Activated CD8-positive, alpha-beta T cell treated with anti-CD3 and anti-CD28 coated beads for 36 hours (primary cell): Measurements from ENCODE around the gene PNLIPRP3. TPM values are rescaled to one million over a fixed set of nuclear protein-coding genes. Genes with fewer than 3 reads are reported as not detected.

ENCODE experiments used
- ATAC-seq: fragments of 200-7000 bp; cut with Tn5 transposase; one replicate; pipeline ENCODE4 v1.10.0; 2021; ENCODE audit warnings: mild to moderate bottlenecking, moderate library complexity
- CTCF ChIA-PET: fragments of 350-600 bp; sonication (Branson Sonifier 250); formaldehyde crosslinking; loops from one replicate; lab custom pipeline; 2021; ENCODE audit warnings: antibody characterized with exemption; lab: Charles Lee
- POLR2A ChIA-PET: fragments of 350-600 bp; sonication (Branson Sonifier 250); formaldehyde crosslinking; loops from one replicate; lab custom pipeline; 2021; ENCODE audit warnings: antibody characterized with exemption; lab: Charles Lee
- DNase-seq: peaks from one replicate; pipeline ENCODE4 v3.0.0-alpha.2; 2020
- H3K27ac Mint-ChIP-seq: one replicate; pipeline ENCODE4 v1.8.0; 2021; ENCODE audit warnings: mild to moderate bottlenecking, mixed read lengths
- H3K27me3 Mint-ChIP-seq: one replicate; pipeline ENCODE4 v1.8.0; 2021; ENCODE audit warnings: mixed read lengths
- H3K36me3 Mint-ChIP-seq: one replicate; pipeline ENCODE4 v1.8.0; 2021; ENCODE audit warnings: low read depth, mixed read lengths
- H3K4me1 Mint-ChIP-seq: one replicate; pipeline ENCODE4 v1.8.0; 2021; ENCODE audit warnings: low read depth, mixed read lengths
- H3K4me3 Mint-ChIP-seq: one replicate; pipeline ENCODE4 v1.8.0; 2021; ENCODE audit warnings: mild to moderate bottlenecking, moderate library complexity, mixed read lengths
- H3K9me3 Mint-ChIP-seq: one replicate; pipeline ENCODE4 v1.8.0; 2021; ENCODE audit warnings: mixed read lengths
- CTCF ChIP-seq: fragments of 200-600 bp; IDR thresholded peaks from one replicate; pipeline ENCODE4 v1.8.0; 2022; ENCODE audit warnings: antibody characterized with exemption, mild to moderate bottlenecking
- intact Hi-C: fragments of 100-400 bp; cut with micrococcal nuclease; formaldehyde crosslinking; loops from one replicate; pipeline ENCODE4 v1.10.0; 2022
- total RNA-seq, 2 experiments: library from RNA; stranded (reverse); gene quantifications; one replicate each; pipeline ENCODE4 v1.2.3, GENCODE V29; 2021

The PNLIPRP3 gene
- total RNA-seq, 2 experiments from 2014 or later = not detected

- no peak for ATAC-seq
- H3K9me3 Mint-ChIP-seq = no peaks in the 10 kb centered on the region
- H3K27me3 Mint-ChIP-seq = peaks cover 1% of the 10 kb centered on the region
- POLR2A ChIA-PET = no interaction called here
- no peak overlapping the region for H3K4me3 Mint-ChIP-seq
- intact Hi-C loops = no loop called here
- H3K27ac Mint-ChIP-seq = no peak overlapping the region
- TF ChIP-seq CTCF = no peak
- CTCF ChIA-PET = no interaction called here
- no peaks in the 10 kb centered on the region for H3K36me3 Mint-ChIP-seq
- no peak for DNase-seq
- no peaks in the 10 kb centered on the region for H3K4me1 Mint-ChIP-seq
These were observed 17.3 kb upstream of the PNLIPRP3 start for GRCh38 chr10:116410351-116410750.

- no peaks in the 10 kb centered on the region for H3K4me1 Mint-ChIP-seq
- H3K27me3 Mint-ChIP-seq = no peaks in the 10 kb centered on the region
- no peaks in the 10 kb centered on the region for H3K9me3 Mint-ChIP-seq
- H3K27ac Mint-ChIP-seq = no peak overlapping the region
- CTCF ChIA-PET = no interaction called here
- H3K36me3 Mint-ChIP-seq = no peaks in the 10 kb centered on the region
- POLR2A ChIA-PET = no interaction called here
- intact Hi-C loops = no loop called here
- no peak for TF ChIP-seq CTCF
- H3K4me3 Mint-ChIP-seq = no peak overlapping the region
- ATAC-seq = no peak
- no peak for DNase-seq
These were observed 9.8 kb upstream of the PNLIPRP3 start for GRCh38 chr10:116417821-116418220.

GRCh38 chr10:116418389-116418788 lies 9.3 kb upstream of the PNLIPRP3 start:
- POLR2A ChIA-PET = no interaction called here
- no peak overlapping the region for H3K4me3 Mint-ChIP-seq
- intact Hi-C loops = no loop called here

GRCh38 chr10:116421815-116422214 lies 5.8 kb upstream of the PNLIPRP3 start:
- no peaks in the 10 kb centered on the region for H3K36me3 Mint-ChIP-seq
- peaks cover 3% of the 10 kb centered on the region for H3K27me3 Mint-ChIP-seq
- H3K4me1 Mint-ChIP-seq = no peaks in the 10 kb centered on the region
- no peak for ATAC-seq
- TF ChIP-seq CTCF = no peak
- no peak for DNase-seq
- ChIA-PET POLR2A (no interaction called here), CTCF (no interaction called here)
- intact Hi-C loops = no loop called here
- H3K27ac Mint-ChIP-seq = no peak overlapping the region
- H3K4me3 Mint-ChIP-seq = no peak overlapping the region
- no peaks in the 10 kb centered on the region for H3K9me3 Mint-ChIP-seq

More at GRCh38 chr10:116418389-116418788, 9.3 kb upstream of the PNLIPRP3 start:
- DNase-seq = no peak
- Mint-ChIP-seq H3K27me3 (no peaks in the 10 kb centered on the region), H3K9me3 (no peaks in the 10 kb centered on the region), H3K4me1 (no peaks in the 10 kb centered on the region), H3K36me3 (no peaks in the 10 kb centered on the region), H3K27ac (no peak overlapping the region)
- no peak for ATAC-seq
- CTCF ChIA-PET = no interaction called here
- TF ChIP-seq CTCF = no peak

- DNase-seq = no peak
- POLR2A ChIA-PET = no interaction called here
- H3K9me3 Mint-ChIP-seq = no peaks in the 10 kb centered on the region
- H3K4me1 Mint-ChIP-seq = no peaks in the 10 kb centered on the region
- ATAC-seq = no peak
- CTCF ChIA-PET = no interaction called here
- H3K4me3 Mint-ChIP-seq = no peak overlapping the region
- intact Hi-C loops = no loop called here
- no peak for TF ChIP-seq CTCF
- H3K36me3 Mint-ChIP-seq = no peaks in the 10 kb centered on the region
- H3K27ac Mint-ChIP-seq = no peak overlapping the region
- peaks cover 3% of the 10 kb centered on the region for H3K27me3 Mint-ChIP-seq
These were observed 1.8 kb downstream of the PNLIPRP3 start for GRCh38 chr10:116429288-116429977.
